HG03378 (cell line): Measurements from ENCODE around the gene POLR3A.

ENCODE experiments used
- ATAC-seq: cut with Tn5 transposase; IDR thresholded peaks from one replicate; pipeline ENCODE4 v1.9.1; 2021; ENCODE audit warnings: mild to moderate bottlenecking, moderate library complexity; ENCODE audit not compliant: unreplicated experiment

POLR3A gene

GRCh38 chr10:78047314-78047891, 18.1 kb upstream of the POLR3A start:
- ATAC-seq = no peak

- ATAC-seq = no peak
These were observed 17.5 kb upstream of the POLR3A start for GRCh38 chr10:78046711-78047269.

GRCh38 chr10:78045856-78046255, 16.5 kb upstream of the POLR3A start:
- ATAC-seq = no peak

GRCh38 chr10:78045237-78045636, 15.9 kb upstream of the POLR3A start:
- ATAC-seq = peak; percentile 80

- no peak for ATAC-seq
These were observed 15.4 kb upstream of the POLR3A start for GRCh38 chr10:78044699-78045098.

GRCh38 chr10:78044179-78044578, 14.9 kb upstream of the POLR3A start:
- no peak for ATAC-seq

GRCh38 chr10:78042752-78043104, 13.4 kb upstream of the POLR3A start:
- no peak for ATAC-seq

GRCh38 chr10:78042058-78042751, 12.9 kb upstream of the POLR3A start:
- no peak for ATAC-seq

GRCh38 chr10:78041170-78042057, 12.1 kb upstream of the POLR3A start:
- no peak for ATAC-seq

GRCh38 chr10:78039743-78040142, 10.4 kb upstream of the POLR3A start:
- ATAC-seq = no peak

- no peak for ATAC-seq
These were observed 9.7 kb upstream of the POLR3A start for GRCh38 chr10:78038791-78039547.

GRCh38 chr10:78038105-78038504, 8.8 kb upstream of the POLR3A start:
- ATAC-seq = no peak

GRCh38 chr10:78035933-78036583, 6.7 kb upstream of the POLR3A start:
- ATAC-seq = no peak

GRCh38 chr10:78035437-78035836, 6.1 kb upstream of the POLR3A start:
- no peak for ATAC-seq

GRCh38 chr10:78035025-78035424, 5.7 kb upstream of the POLR3A start:
- ATAC-seq = no peak

GRCh38 chr10:78033637-78034470, 4.5 kb upstream of the POLR3A start, which contains the start of gene RPS24:
RPS24 (plus strand) TSS chr10:78033863; CDS start chr10:78033902, 39 bp downstream.
- peak; percentile 78 for ATAC-seq

GRCh38 chr10:78033387-78033636, 4.0 kb upstream of the POLR3A start:
- ATAC-seq = no peak

- ATAC-seq = peak; percentile 1
These were observed 662 bp downstream of the POLR3A start for GRCh38 chr10:78028438-78029268.
